ENCODE data around the gene PCF11. TPM values are rescaled to one million over a fixed set of nuclear protein-coding genes. Genes with fewer than 3 reads are reported as not detected.
"Not testable (repeated sequence)": the region's sequence is repeated elsewhere in the genome, so short reads cannot be mapped to it uniquely, and the experiment has no call there.

Gene PCF11, protein sequence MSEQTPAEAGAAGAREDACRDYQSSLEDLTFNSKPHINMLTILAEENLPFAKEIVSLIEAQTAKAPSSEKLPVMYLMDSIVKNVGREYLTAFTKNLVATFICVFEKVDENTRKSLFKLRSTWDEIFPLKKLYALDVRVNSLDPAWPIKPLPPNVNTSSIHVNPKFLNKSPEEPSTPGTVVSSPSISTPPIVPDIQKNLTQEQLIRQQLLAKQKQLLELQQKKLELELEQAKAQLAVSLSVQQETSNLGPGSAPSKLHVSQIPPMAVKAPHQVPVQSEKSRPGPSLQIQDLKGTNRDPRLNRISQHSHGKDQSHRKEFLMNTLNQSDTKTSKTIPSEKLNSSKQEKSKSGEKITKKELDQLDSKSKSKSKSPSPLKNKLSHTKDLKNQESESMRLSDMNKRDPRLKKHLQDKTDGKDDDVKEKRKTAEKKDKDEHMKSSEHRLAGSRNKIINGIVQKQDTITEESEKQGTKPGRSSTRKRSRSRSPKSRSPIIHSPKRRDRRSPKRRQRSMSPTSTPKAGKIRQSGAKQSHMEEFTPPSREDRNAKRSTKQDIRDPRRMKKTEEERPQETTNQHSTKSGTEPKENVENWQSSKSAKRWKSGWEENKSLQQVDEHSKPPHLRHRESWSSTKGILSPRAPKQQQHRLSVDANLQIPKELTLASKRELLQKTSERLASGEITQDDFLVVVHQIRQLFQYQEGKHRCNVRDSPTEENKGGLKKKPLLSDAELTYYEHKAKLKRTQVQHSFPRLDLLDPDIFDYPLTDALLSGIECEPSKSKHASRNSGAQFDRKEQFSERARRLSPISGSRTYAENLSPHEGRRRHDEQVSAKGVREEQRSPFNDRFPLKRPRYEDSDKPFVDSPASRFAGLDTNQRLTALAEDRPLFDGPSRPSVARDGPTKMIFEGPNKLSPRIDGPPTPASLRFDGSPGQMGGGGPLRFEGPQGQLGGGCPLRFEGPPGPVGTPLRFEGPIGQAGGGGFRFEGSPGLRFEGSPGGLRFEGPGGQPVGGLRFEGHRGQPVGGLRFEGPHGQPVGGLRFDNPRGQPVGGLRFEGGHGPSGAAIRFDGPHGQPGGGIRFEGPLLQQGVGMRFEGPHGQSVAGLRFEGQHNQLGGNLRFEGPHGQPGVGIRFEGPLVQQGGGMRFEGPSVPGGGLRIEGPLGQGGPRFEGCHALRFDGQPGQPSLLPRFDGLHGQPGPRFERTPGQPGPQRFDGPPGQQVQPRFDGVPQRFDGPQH (N-terminal part only)
- 46.7 TPM for total RNA-seq

- no peak for DNase-seq (ENCODE audit: low spot score)
These were observed at the start of gene PCF11 for GRCh38 chr11:83156996-83157593. TSS of gene PCF11 (plus strand) at chr11:83157131. CDS start at chr11:83157440, 309 bp downstream.

DNA sequence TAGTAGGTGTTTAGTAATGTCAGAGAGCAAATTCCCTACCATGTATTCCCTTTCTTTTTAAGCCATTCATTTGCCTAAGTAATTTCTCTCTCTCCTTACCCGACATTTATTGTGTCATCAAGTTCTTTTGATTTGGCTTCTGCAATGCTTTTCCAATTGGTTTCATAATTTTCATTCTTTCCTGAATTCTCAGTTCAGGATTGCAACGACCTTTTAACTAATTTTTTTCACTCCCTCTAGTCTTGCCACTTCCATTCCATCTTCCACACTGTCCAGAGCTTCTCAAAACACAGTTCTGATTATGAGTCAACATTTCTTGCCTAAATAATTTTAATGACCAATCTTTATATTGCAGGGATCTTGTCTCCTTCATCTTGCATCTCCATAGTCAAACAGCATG lies 44.0 kb upstream of the PCF11 start:
- no peak for DNase-seq (ENCODE audit: low spot score)

DNA sequence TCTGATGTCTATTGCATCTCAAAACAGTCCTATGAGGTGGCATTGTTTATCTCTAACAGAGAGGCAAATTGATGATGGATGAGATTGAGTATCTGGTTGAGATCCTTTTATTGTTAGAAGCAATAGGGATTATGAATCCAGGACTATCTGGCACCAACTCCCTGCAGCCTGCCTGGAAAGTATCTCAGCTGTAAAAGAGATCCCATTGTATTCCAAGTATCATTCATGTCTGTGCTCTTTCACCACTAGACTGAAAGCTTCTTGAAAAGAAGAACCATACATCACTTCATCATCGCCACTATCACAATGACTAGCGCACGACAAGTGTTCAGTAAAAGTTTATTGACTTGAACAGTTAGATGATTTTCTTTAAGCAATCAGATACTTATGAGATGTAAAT lies 41.9 kb upstream of the PCF11 start:
- no peak for DNase-seq (ENCODE audit: low spot score)

DNA sequence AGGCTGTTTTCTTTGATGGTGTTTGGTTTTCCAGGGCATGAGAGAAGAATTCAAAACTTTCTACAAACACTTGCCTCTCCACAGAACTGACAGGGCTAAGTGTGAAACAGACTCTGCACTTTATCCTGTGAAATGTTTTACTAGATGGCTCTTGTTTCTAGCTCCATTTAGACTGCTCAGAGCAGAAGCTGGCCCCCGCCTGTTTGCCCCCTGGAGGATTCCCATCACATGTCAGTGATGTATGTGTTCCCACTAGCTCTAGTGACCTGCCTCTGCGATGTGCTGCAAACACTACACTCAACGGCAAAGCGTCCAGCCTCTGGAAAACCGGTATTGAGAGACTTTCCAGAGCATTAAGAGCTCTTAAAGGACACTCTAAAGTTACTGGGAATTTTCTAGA lies 41.4 kb upstream of the PCF11 start:
- no peak for DNase-seq (ENCODE audit: low spot score)

DNA sequence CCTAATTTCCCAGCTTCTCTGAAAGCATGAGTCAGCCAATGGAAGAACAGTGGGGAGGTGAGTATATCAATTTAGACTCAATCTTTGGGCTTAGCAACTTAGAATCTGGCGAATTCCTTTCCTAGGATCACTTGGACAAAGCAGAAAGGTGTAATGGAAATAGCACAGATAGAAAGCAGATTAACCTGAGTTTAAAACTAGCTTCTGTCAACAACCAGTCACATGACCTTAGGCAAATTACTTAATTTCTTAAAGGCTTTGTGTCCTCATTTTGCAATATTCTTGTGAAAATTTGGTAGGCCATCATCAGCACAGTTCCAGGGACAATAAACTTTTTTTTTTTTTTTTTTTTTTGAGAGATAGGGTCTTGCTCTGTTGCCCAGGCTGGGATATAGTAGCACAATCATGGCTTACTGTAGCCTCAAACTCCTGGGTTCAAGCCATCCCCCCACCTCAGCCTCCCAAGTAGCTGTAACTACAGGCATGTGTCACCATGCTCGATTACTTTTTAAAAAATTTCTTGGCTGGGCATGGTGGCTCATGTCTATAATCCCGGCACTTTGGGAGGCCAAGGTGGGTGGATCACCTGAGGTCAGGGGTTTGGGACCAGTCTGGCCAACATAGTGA lies 40.8 kb upstream of the PCF11 start:
- DNase-seq (ENCODE audit: low spot score): no peak

- DNase-seq (ENCODE audit: low spot score): no peak
These were observed 38.1 kb upstream of the PCF11 start for GRCh38 chr11:83118814-83119213.

- DNase-seq (ENCODE audit: low spot score): no peak
These were observed 37.7 kb upstream of the PCF11 start for GRCh38 chr11:83119216-83119615.

GRCh38 chr11:83120327-83120726 lies 36.6 kb upstream of the PCF11 start:
- DNase-seq (ENCODE audit: low spot score): no peak

GRCh38 chr11:83122050-83122449 lies 34.9 kb upstream of the PCF11 start:
- DNase-seq (ENCODE audit: low spot score): no peak

GRCh38 chr11:83122766-83123165 lies 34.2 kb upstream of the PCF11 start:
- no peak for DNase-seq (ENCODE audit: low spot score)

GRCh38 chr11:83124636-83125424 lies 32.1 kb upstream of the PCF11 start:
- no peak for DNase-seq (ENCODE audit: low spot score)

GRCh38 chr11:83125577-83125976 lies 31.4 kb upstream of the PCF11 start:
- DNase-seq (ENCODE audit: low spot score): no peak

GRCh38 chr11:83127310-83127637 lies 29.7 kb upstream of the PCF11 start:
- no peak for DNase-seq (ENCODE audit: low spot score)

DNA sequence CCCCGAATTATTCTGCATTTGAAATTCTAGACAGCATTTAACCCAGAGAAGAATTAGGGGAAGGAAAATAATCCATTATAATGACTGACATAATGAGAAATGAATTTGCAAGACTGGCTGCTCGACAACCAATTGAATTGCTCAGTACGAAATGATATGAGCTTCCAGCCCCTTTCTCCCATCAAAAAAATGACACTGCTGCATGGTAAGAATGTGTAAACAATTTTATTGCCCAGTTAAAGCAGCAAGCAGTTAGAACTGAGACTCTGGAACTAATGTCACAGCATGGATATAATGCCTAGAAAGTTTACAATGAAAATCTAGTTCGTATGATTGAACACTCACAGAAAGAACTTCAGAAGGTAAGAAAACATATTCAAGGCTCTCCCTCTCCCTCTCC lies 24.7 kb upstream of the PCF11 start:
- DNase-seq (ENCODE audit: low spot score): no peak

- DNase-seq (ENCODE audit: low spot score): not testable (repeated sequence)
These were observed 23.7 kb upstream of the PCF11 start for GRCh38 chr11:83133266-83133665.

- no peak for DNase-seq (ENCODE audit: low spot score)
These were observed 17.6 kb upstream of the PCF11 start for GRCh38 chr11:83139310-83139709.

- no peak for DNase-seq (ENCODE audit: low spot score)
These were observed 16.1 kb upstream of the PCF11 start for GRCh38 chr11:83140691-83141455.

GRCh38 chr11:83147895-83148294 lies 9.0 kb upstream of the PCF11 start:
- DNase-seq (ENCODE audit: low spot score): no peak

- DNase-seq (ENCODE audit: low spot score): no peak
These were observed 6.5 kb upstream of the PCF11 start for GRCh38 chr11:83150450-83150849.

All from mucosa of gallbladder (tissue), 1 donor.